Epithelial cell of proximal tubule (primary cell): ENCODE results near the gene NFAM1. TPM values are rescaled to one million over a fixed set of nuclear protein-coding genes. Genes with fewer than 3 reads are reported as not detected.

Source experiments
- DNase-seq: peaks from one replicate; pipeline ENCODE4 v3.0.0-alpha.2; 2011; ENCODE audit warnings: low read depth
- H3K4me3 ChIP-seq: 2 replicates; pipeline ENCODE4 v1.5.1; 2011; ENCODE audit warnings: low read depth, mild to moderate bottlenecking, low read length
- CTCF ChIP-seq: conservative IDR thresholded peaks from 2 replicates; pipeline ENCODE4 v1.5.1; 2012; ENCODE audit warnings: low read depth, mild to moderate bottlenecking, low read length
- total RNA-seq: library from RNA; depleted of rRNA; stranded (reverse); fragments of >200 nt; gene quantifications from 2 replicates; pipeline ENCODE4 v1.2.3, GENCODE V29; 2015

The NFAM1 gene
- total RNA-seq, 1 donor from 2014 or later: not detected

- no peak for TF ChIP-seq CTCF
- no peak overlapping the region for H3K4me3 ChIP-seq
- no peak for DNase-seq
Observed at GRCh38 chr22:42360348-42360747, 71.9 kb downstream of the NFAM1 start.

DNA sequence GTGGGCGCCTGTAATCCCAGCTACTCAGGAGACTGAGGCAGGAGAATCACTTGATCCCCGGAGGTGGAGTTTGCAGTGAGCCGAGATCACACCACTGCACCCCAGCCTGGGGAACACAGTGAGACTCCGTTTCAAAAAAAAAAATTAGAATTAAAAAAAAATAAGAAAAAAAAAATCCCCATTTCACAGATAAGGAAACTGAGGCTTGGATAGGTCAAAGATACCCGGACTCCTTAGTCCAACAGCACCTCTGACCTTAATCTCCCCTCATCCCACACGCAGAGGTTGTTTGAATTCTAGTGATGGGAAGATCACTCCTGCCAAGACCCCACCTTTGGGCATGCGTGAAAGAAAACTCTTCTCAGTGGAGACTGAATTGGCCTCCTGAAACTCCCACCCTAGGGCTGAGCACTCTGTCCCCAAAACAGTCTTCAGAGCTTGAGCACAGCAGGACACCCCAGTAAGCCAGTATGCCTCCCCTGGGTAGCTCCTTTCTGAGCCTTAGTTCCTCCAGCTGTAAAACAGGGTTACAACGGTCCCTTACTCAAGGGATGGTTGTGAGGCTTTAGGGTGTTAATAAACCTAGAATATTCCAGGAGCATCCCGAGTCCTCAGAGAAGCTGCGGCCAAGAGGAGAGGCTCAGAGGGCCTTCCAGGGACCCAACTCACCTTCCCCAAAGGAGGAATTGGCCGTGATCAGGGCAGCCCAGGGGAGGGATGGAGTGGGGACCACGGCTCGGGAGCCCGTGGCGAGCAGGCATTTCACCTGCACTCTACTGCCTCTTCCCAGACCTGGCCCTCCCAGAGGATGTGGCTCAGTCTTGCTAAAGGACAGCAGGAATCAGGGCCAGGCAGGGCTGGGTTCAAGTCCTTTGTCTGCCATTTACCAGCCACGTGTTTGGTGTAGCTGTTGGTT, 73.3 kb downstream of the NFAM1 start:
- no peak overlapping the region for H3K4me3 ChIP-seq
- DNase-seq: no peak
- no peak for TF ChIP-seq CTCF

GRCh38 chr22:42357634-42358296, 74.4 kb downstream of the NFAM1 start:
- TF ChIP-seq CTCF: no peak
- no peak for DNase-seq
- no peak overlapping the region for H3K4me3 ChIP-seq

DNA sequence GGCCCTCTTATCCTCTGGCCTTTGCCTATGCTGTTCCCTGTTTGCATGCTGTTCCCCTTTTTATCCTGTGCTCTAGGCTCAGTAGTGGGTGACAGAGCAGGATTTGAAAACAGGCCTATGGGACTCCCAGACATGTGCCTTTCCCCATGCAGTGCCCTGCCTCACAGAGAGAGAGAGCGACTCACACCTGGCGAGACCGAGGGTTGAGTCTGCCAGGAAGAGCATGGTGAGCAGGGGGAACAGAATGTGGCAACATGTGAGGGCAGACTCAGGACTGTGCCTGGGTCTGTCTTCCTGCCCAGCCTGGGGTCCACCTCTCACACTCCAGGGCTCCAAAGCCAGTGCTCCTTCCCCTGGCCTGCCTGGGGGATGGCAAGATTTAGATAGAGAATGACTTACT, 75.0 kb downstream of the NFAM1 start:
- no peak for TF ChIP-seq CTCF
- H3K4me3 ChIP-seq: no peak overlapping the region
- DNase-seq: no peak

- DNase-seq: no peak
- no peak for TF ChIP-seq CTCF
- no peak overlapping the region for H3K4me3 ChIP-seq
Observed at GRCh38 chr22:42356533-42356932, 75.7 kb downstream of the NFAM1 start.

DNA sequence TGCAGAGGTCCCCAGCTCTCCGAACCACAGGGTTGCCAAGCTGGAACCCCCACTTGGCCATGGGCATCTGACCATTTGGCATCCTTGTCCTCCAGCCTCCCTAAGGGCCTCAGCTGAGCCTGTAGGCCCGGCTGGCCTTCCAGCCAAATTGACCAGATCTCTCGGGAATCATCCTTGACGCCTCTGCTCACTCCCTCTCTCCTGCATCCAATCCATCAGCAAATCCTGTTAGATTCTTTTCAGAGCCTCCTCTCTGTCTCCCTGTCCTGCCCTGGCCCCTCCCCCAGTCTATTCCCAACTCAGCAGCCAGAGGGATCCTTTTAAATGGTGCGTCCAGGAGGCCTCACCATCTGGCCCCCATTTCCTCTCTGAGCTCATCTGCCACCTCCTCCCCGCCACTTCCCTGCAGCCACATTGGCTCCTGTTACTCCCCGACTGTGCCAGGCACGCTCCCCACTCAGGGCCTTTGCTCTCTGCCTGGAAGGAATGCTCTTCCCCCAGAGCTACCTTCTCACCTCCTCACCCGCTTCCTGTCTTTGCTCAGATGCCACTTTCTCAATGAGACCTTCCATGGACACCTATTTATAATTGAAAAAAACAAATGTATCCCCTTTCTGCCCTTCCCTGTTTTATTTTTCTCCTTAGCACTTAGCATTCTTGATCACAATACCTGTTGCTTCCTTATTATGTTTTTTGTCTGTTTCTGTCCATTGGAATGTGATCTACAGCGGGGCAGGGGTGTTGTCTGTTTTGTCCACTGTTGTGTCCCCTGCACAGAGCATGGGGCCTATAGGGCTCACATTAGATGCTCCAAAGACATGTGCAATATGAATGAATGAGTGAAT, 78.1 kb downstream of the NFAM1 start:
- TF ChIP-seq CTCF: no peak
- no peak overlapping the region for H3K4me3 ChIP-seq
- no peak for DNase-seq
